GM12875 (cell line): Measurements from ENCODE around the gene UFD1.

ENCODE experiments used
- H3K4me3 ChIP-seq: one replicate; pipeline ENCODE4 v1.5.1; 2011; ENCODE audit warnings: low read depth, low read length, control low read depth
- TF ChIP-seq, protein P1 (sequence below): IDR thresholded peaks from 2 replicates; pipeline ENCODE4 v1.5.1; 2011; ENCODE audit warnings: low read depth, mild to moderate bottlenecking, control low read depth, inconsistent platforms, low read length, moderate library complexity, borderline replicate concordance; ENCODE audit not compliant: insufficient read depth

Gene UFD1

GRCh38 chr22:19499880-19500242, 20.9 kb upstream of the UFD1 start:
- no peak overlapping the region for H3K4me3 ChIP-seq
- TF ChIP-seq, protein P1, sequence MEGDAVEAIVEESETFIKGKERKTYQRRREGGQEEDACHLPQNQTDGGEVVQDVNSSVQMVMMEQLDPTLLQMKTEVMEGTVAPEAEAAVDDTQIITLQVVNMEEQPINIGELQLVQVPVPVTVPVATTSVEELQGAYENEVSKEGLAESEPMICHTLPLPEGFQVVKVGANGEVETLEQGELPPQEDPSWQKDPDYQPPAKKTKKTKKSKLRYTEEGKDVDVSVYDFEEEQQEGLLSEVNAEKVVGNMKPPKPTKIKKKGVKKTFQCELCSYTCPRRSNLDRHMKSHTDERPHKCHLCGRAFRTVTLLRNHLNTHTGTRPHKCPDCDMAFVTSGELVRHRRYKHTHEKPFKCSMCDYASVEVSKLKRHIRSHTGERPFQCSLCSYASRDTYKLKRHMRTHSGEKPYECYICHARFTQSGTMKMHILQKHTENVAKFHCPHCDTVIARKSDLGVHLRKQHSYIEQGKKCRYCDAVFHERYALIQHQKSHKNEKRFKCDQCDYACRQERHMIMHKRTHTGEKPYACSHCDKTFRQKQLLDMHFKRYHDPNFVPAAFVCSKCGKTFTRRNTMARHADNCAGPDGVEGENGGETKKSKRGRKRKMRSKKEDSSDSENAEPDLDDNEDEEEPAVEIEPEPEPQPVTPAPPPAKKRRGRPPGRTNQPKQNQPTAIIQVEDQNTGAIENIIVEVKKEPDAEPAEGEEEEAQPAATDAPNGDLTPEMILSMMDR, result no peak

DNA sequence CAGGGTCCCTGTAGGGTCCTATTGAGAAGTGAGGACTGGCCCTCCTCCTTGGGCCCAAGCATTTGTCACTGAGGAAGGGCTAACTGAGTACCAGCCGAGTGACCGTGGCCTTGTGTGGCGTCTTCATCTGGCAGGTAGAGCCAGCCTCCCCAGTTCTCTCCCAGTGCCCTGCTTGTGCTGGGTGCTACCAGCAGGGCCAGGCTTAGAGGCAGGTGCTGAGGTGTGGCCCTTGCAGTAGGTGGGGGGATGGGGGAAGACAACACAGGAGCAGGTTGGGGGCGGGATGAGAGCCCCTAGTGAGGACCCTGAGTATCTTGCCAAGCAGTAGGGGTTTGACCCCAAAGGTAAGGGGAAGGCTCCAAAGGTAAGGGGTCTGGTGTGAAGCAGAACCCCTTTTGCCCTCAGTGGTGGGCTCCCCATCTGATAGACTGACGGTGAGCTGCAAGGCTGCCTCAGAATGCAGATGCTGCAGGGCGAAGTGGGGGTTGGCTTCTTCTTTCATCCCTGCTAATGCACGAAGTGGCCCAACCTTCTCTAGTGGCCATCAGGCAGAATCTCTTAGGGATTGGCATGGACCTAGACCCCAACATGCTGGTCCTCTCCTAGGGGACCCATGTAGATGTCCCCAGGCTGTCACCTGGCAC, 20.4 kb upstream of the UFD1 start:
- TF ChIP-seq, protein P1, result no peak
- H3K4me3 ChIP-seq, result no peak overlapping the region

- no peak overlapping the region for H3K4me3 ChIP-seq
- TF ChIP-seq, protein P1, result no peak
Observed at GRCh38 chr22:19498866-19499190, 19.8 kb upstream of the UFD1 start.

DNA sequence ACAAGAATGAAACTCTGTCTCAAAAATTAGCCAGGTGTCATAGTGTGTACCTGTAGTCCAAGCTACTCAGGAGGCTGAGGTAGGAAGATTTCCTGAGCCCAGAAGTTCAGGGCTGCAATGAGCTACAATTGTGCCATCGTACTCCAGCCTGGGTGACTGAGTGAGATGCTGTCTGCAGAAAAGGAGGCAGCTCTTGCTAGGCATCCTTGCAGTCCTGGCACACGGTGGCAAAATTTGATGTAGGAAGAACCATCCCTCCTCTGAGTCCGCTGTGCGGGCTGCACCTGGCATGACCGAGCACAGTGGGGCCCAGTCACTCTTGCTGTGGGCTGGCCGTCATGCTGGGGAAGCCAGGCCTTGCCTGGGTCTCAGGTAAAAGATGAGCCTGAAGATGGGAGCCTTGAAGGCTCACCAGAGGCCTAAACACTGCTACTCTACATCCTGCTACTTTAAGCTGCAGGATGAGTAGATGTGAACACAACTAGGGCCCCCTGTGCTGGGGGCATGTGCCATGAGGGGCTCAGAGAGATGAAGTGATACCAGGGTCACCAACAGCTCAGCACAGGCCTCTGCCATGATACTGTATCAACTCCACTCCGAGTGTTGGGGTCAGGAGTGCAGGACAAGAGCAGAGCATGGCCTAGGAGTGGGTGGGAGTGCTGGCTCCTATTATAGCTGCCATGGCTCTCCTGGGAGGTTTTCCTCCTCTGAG, 19.3 kb upstream of the UFD1 start:
- TF ChIP-seq, protein P1, result no peak
- H3K4me3 ChIP-seq, result no peak overlapping the region

DNA sequence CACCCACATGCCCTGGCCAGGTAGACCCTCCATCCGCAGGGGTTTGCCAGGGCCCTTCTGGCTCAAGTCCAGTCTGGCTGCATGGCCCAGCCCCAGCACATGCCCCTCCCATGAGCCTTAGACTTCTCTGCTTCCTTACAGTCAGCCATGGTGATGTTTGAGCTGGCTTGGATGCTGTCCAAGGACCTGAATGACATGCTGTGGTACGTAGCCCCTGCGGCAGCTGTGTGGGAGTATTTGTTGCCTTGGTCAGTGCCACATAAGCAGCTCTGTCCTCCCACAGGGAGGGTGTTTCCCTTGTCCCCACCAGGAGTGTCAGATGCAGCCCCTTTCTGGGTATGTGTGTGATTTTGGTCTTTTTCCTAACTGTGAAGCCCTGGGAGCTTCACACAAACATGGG, 18.3 kb upstream of the UFD1 start:
- no peak overlapping the region for H3K4me3 ChIP-seq
- TF ChIP-seq, protein P1, result no peak

DNA sequence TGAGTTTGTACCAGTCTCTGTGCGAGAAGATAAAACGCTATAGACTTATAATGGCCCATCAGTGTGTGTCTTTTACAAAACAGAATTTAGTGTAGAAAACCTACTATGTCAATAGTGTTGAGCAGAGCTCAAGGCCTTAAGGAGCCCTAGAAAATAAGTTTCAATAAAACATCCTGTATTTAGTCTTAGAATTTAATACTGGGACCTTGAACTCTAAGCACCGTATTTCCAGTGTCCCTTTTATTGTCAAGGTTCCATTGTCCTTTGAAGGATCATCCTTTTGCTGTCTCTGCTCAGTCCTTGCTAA, 17.3 kb upstream of the UFD1 start:
- no peak overlapping the region for H3K4me3 ChIP-seq
- TF ChIP-seq, protein P1, result no peak

GRCh38 chr22:19495562-19496323, 16.8 kb upstream of the UFD1 start:
- H3K4me3 ChIP-seq, result no peak overlapping the region
- TF ChIP-seq, protein P1, result no peak
